MM.1S (cell line): ENCODE measurements around the gene PLA2R1.

ENCODE experiments used
- CTCF ChIP-seq: fragments of 300-600 bp; sonication (generic); IDR thresholded peaks from 2 replicates; pipeline ENCODE4 v1.5.1; 2016; ENCODE audit warnings: antibody characterized with exemption, low read length, mixed read lengths
- EZH2 ChIP-seq: fragments of 300-600 bp; sonication (generic); optimal IDR thresholded peaks from 2 replicates; pipeline ENCODE3; 2017; ENCODE audit warnings: low read depth, mild to moderate bottlenecking, antibody characterized with exemption, low read length, mixed read lengths
- EZH2phosphoT487 ChIP-seq: fragments of 300-600 bp; sonication (generic); IDR thresholded peaks from 2 replicates; pipeline ENCODE4 v1.6.1; 2018; ENCODE audit warnings: antibody characterized with exemption, low read length

GRCh38 chr2:159936471-159936870 is 125.9 kb downstream of the PLA2R1 start:
- no peak for TF ChIP-seq EZH2
- no peak for TF ChIP-seq CTCF
- no peak for TF ChIP-seq EZH2phosphoT487
